Measurements from ENCODE around the gene KIAA1217.

DNA sequence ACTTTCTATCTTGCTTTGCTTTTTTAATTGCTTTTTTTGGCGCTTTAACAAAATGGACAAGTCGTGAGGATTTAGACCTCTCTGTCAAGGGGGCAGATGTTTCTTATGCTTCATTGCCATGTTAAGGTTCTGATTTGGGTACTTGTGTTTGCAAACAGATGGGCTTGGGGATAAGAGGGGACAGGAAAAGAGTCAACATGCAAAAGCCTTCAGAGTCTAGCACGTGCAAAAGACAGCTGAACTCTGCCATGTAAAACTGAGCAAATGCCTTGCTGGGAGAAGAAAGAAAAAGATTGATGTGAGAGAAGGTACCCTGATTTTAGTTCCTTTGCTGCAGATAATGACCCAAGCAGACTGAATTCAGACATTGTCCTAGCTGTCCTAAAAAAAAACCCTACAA, 173.1 kb downstream of the KIAA1217 start:
- TF ChIP-seq, protein P1, sequence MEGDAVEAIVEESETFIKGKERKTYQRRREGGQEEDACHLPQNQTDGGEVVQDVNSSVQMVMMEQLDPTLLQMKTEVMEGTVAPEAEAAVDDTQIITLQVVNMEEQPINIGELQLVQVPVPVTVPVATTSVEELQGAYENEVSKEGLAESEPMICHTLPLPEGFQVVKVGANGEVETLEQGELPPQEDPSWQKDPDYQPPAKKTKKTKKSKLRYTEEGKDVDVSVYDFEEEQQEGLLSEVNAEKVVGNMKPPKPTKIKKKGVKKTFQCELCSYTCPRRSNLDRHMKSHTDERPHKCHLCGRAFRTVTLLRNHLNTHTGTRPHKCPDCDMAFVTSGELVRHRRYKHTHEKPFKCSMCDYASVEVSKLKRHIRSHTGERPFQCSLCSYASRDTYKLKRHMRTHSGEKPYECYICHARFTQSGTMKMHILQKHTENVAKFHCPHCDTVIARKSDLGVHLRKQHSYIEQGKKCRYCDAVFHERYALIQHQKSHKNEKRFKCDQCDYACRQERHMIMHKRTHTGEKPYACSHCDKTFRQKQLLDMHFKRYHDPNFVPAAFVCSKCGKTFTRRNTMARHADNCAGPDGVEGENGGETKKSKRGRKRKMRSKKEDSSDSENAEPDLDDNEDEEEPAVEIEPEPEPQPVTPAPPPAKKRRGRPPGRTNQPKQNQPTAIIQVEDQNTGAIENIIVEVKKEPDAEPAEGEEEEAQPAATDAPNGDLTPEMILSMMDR (conservative IDR thresholded peaks at IDR 0.05; ENCODE audit: low read length): no peak
- no peak for TF ChIP-seq EZH2phosphoT487 (IDR thresholded peaks at IDR 0.05; ENCODE audit: borderline replicate concordance)
